HG02884 (cell line): Measurements from ENCODE around the gene GMPS.
"Not testable (repeated sequence)": the region's sequence is repeated elsewhere in the genome, so short reads cannot be mapped to it uniquely, and the experiment has no call there.

Source experiments
- ATAC-seq: cut with Tn5 transposase; IDR thresholded peaks from one replicate; pipeline ENCODE4 v1.9.1; 2021; ENCODE audit warnings: mild to moderate bottlenecking, moderate library complexity; ENCODE audit not compliant: unreplicated experiment

Gene GMPS

DNA sequence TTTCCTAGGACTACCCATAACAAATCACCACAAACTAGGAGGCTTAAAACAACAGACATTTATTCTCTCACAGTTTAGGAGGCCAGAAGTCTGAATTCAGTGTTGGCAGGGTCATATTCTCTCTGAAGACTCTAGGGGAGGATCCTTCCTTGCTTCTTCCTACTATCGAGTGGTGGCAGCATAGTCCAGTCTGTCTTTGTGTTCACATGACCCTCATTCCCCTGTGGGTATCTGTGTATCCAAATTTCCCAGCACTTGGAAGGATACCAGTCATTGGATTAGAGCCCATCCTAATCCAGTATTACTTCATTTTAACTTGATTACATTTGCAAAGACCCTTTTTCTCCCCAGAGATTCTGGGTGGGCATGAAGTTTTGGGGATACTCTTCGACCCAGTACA is 63.8 kb downstream of the GMPS start:
- no peak for ATAC-seq

DNA sequence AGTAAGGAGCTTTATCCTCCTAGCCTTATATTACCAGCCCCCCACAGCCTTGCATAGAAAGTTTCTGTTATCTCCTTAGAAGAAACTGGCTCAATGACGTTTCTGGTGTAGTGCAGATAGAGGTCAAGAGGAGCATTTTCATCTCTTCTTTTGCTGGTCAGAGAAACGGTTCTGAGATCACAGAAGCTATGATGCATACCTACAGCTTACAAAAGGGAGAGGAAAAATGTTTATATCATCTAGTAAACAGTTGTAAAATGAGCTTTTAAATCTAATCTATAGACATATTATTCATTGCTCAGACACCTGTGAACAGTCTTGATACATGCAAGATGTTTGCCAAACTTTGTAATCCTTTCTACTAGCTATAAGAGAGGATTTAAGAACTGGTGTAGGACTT is 68.0 kb downstream of the GMPS start:
- no peak for ATAC-seq

DNA sequence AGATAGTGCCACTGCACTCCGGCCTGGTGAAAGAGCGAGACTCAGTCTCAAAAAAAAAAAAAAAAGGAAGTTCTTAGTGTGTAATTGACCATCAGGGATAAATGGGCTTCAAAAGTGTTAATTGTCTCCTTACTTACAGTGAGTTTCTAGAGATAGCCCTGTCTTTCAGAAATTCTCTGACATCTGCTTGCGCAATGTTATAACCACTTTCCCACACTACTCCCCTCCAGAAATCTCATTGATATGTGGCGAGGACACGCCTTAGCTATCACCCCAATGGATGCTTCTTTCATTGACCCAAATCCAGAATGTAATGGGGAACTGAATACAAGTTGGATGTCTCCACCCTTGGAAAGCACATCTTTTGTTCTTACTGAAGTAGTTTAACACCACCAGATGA is 70.9 kb downstream of the GMPS start:
- no peak for ATAC-seq

DNA sequence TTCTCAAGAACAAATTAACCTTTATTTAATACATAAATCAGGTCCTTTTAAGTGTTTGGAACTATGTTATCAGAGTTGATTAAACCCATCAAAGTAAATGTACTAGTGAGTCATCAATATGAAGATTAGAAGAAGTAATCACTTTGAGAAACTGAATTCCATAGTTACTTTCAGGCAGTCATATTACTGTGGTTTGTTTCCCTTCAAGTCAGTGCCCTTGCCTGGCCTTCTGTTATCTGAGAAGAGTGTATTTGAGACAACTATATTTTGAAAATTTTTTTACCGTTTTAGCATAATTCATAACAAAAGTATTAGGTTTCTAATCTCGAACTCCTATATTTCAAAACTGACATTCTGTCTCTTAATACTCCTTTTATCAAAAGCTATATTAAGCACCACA is 73.6 kb downstream of the GMPS start:
- no peak for ATAC-seq

DNA sequence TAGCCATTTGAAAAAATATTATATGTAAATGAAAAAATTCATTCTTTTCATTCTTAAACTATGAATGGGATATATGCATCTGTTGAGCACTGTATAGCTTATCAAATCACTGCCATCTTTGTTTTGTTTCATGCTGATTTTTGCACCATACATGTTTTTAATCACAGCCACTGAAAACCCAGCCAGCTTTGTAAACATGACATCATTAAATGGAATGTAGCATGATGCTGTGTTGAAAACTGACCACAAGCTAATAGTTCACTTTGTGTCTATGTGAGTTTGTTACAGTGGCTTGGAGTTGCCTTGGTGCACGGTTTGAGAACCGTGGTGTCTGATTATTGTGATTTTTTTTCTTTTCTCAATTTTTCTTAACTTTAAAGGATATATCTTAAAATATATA is 75.7 kb downstream of the GMPS start:
- ATAC-seq: no peak

DNA sequence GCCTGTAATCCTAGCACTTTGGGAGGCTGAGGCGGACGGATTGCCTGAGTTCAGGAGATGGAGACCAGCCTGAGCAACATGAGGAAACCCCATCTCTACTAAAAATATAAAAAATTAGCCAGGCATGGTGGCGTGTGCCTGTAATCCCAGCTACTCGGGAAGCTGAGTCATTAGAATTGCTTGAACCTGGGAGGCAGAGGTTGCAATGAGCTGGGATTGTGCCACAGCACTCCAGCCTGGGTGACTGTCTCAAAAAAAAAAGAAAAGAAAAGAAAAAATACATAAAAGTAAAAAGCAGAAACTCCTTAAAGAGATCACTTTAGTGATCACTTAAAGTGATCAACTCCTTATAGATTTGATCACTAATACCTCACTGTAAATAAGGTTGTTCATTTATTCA is 78.0 kb downstream of the GMPS start:
- no peak for ATAC-seq

DNA sequence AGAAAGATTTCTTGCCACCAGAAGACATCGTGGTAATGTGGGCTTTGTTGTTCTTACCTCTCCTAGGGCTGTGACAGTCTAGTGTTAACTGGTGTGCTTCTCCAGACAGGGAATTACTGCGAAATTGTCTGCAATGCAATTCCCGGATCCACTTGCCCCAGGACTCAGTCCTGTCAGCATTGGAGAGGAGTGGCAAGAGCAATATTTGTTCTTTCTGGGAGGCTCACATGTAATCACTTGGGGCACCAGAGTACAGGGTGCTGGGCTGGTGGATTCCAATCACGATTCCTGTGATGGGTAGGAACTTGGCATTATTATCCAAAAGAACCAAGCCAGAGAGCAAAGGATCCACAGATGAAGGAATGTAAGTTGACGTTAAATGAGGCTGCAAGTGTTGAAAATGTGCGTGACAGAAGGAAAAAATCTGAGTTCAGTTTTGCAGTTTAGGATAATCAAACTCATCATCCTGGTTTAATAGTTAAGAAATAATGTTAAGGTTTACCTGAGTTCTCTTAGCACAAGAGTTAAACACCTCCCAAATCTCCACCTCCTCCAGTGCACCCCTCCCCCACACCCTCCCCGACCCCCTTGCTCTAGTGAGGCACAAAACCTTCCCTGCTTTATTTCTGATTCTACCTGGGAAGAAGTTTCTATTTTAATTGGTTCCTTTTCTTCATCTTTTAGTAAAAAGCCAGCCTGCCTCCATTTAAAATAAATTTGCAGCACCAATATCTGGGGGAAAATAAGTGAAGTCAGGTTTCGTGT is 79.2 kb downstream of the GMPS start:
- no peak for ATAC-seq

DNA sequence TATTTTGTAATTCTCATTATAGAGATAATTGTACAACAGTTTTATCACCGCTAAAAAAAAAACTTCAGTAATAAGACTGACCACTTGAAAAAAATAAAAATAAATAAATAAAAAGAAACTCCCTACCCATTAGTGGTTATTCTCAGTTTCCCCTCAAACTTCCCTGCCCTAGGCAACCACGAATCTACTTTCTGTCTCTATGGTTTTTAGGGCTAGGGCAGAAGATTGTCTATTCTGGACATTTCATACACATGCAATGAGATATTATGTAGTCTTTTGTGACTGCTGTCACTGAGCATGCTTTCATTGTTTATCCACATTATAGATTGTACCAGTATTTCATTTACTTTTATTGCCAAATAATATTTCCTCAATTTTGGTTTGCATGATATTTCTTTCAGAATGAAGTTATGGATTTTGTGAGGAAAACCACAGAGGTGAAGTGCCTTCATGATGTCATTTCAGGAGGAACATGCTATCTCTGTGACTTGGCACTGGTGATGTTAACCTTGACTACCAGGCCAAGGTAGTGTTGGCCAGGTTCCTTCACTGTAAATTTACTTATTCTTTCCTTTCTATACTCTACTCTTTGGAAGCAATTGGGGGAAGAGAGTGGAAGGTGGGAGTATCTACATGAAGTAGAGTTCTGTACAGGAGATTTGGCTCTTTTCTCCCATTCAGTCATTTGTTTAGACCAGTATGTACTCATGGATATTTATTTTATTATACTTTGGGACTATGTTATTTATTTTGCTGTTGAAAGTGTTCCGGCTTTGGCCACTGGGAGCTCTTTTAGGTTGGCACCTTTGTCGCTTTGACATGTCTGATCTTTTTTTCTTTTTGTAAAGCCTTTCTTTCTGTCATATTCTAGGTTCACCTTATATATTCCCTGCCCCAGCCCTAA is 86.3 kb downstream of the GMPS start:
- no peak for ATAC-seq

DNA sequence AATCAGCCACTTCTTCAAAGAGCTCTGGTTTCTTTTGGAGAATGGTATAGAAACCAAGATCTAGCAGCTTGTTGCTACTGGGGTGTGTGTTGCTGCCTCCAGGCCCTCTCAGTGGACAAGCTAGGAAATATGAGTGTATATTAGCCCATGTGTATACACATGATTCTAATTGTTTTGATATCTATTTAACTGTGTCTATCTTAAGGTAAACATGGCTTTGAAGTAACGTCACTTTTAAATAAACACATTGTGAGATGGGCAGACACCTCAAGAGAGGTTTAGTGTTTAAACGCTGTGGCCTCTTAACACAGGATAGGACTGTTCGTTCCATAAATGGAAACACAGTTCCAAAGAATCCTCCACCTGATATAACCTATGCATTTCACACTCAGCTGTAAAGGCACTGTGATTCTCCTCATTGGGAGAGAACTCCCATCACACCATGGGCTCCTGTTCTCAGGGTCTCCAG is 87.0 kb downstream of the GMPS start:
- no peak for ATAC-seq

DNA sequence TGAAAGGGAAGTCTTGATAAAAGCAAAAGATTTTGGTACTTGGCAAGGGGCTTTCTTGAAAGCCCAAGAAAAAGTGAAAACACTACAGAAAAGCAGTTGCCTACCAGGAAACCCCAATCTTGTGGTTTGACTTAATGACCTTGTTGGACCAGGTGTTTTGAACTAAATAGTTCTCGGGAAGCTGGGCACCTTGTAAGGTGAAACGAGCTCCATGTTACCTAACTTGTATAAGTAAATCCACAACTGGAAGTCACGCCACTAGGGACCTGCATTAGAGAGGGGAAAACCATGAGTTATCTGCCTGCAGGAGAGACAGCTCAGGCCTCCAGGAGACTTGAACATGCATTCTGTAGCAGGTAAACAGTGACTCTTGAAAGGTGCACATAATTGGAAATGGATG is 88.2 kb downstream of the GMPS start:
- no peak for ATAC-seq

DNA sequence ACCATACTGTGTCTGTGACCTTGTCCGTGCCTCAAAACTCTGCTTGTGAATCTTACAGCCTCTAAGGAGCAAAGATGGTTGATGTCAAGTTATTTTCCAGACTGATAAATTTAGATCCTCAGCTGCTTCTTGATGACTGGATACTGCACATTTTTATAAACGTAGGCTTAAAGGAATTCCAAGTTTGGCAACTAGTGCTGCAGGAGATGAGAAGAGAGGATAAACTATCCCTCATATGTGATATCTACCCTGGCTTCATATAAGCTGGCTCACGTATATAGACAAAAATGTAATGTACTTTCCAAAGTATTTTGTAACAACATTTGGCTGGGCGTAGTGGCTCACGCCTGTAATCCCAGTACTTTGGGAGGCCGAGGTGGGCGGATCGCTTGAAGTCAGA is 89.6 kb downstream of the GMPS start:
- ATAC-seq: no peak

DNA sequence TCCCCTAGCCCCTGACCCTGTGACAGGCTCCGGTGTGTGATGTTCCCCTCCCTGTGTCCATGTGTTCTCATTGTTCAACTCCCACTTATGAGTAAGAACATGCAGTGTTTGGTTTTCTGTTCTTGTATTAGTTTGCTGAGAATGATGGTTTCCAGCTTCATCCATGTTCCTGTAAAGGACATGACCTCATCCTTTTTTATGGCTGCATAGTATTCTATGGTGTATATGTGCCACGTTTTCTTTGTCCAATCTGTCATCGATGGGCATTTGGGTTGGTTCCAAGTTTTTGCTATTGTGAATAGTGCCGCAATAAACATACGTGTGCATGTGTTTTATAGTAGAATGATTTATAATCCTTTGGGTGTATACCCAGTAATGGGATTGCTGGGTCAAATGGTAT is 90.6 kb downstream of the GMPS start:
- ATAC-seq: not testable (repeated sequence)

DNA sequence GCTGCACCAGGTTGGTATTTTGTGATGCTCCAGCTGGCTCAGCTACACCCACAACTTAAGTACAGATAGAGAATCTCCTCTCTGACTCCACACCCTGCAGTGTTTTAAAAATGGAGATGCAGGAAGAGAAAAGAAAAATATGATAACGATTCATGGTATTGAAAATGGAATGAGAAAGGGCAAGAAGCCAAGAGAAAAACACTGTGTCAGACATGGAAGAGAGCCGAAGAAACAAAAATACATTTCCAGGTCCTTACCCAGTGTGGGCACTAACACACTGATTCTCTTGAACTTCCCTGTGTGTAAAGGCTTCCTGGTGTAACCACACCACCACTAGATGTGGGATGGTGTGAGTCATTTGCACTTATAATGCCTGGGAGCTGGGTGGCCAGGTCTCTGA is 93.1 kb downstream of the GMPS start:
- ATAC-seq: no peak

DNA sequence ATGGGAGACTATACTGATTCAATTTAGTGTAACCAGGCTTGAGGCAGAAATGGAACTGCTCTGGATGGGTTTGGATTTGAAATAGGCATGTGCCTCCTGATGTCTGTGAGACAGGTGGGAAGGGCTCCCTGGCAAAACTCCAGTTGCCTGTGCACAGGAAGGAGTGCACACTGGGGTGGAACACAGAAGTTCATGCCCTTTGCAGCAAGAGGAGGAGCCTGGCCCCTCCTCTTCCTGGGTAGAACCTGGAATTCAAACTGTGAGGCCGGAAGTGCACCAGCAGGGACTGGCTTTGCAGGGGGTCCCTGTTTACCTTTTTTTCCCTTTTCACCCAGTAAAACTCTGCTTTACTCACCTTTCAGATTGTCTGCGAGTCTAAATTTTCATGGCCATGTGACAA is 99.9 kb downstream of the GMPS start:
- ATAC-seq: no peak

DNA sequence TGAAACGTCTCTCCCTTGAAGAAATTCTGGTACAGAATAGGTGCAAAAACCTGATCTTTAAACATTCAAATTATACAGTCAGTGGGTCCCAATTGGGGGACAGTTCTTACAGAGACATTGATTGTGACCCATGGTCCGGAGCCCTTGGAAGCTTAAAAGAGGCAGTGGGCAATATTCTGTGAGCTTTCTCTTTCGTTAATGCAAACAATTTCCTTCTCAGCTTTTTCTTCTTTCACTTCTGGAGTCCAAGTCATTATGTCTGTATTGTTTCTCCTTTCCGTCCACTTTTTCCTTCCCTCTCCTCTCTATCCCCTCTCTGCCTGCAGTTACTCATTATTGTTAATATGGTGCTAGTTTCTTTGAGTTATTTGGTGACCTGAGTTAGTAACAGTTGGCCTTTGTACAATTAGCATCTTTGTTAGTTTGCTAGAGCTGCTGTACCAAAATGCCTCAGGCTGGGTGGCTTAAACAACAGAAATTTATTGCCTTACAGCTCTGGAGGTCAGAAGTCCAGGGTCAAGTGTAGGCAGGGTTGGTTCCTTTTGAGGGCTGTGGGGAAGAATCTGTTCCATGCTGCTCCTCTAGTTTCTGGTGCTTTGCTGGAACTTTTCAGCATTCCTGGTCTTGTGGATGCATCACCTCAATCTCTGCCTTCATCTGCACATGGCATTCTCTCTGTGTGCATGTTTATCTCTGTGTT is 102.6 kb downstream of the GMPS start:
- ATAC-seq: no peak

DNA sequence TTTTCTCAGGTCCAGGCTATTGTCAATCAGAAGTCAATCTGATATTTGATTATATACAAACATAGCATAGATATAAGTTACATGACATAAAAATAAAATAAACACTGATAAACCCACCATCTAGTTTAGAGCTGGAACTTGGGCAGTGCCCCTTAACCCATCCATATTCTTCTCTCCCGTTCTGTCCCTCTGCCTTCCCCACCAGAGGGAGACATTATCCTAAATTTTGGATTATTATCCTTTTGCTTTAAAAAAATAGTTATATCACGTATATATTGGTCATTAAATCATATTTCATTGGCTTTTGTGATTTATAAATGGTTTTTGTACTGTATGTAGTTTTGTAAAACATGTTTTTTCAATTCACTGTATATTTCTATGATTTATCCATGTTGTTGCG is 107.9 kb downstream of the GMPS start:
- no peak for ATAC-seq

DNA sequence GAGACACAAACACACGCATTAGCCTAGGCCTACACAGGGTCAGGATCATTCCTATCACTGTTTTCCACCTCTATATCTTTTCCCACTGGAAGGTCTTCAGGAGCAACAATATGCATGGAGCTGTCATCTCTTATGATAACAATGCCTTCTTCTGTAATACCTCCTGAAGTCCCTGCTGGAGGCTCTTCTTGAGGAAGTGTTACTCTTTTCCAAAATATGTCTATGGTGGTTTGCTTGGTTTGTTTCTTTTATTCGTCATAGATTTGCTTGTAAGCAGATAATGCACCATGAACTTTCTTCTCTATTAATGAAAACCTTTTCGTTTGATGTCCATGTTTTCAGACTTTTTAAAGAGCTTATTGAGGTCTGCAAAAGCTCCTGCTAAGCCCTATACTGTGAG is 109.3 kb downstream of the GMPS start:
- ATAC-seq: no peak

DNA sequence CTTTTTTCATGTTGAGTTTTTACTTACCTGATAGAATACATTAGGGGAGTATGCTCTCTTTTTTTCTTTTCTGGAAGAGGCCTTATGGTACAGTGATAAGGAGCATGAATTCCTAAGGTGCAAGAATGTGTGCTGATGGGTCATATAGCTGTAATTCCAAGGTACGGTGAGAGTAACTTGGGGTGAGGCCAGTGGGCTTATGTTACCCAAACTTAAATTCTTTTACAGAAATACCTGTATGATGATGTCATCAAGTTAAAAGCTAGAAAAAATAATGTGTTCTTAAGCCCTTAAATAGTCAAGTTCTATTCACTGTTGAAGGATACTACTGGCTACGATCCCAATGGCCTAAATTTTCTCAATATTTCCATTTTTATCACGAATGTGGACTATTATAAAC is 111.2 kb downstream of the GMPS start:
- no peak for ATAC-seq

DNA sequence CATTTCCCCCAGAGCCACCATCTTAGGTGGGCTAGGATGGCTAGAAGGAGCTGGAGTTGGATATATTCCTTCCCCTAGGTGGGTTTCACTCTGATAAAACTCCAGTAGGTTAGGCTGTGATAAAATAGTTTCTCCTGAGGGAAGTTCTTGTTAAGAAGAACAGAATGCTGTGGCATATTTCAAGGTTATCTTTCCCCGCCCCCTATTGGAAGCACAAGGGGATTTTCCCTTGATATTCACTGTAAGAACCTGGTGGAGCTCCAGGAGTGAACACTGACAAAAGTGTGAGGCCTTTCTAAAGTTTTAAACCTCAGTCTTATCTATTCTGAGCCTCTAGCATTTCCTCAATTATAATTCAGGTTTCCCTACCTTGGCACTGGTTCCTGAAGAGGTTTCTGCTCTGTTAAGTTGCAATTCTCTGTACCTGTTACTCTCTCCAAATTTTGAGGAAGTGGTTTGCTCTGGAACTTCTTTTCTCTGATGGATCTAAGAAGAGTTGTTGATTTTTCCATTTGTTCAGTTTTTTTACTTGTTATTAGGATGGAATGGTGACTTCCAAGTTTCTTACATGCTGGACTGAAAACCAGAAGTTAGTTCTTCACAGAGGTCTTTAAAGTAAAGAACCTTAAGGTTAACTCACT is 113.5 kb downstream of the GMPS start:
- ATAC-seq: no peak

DNA sequence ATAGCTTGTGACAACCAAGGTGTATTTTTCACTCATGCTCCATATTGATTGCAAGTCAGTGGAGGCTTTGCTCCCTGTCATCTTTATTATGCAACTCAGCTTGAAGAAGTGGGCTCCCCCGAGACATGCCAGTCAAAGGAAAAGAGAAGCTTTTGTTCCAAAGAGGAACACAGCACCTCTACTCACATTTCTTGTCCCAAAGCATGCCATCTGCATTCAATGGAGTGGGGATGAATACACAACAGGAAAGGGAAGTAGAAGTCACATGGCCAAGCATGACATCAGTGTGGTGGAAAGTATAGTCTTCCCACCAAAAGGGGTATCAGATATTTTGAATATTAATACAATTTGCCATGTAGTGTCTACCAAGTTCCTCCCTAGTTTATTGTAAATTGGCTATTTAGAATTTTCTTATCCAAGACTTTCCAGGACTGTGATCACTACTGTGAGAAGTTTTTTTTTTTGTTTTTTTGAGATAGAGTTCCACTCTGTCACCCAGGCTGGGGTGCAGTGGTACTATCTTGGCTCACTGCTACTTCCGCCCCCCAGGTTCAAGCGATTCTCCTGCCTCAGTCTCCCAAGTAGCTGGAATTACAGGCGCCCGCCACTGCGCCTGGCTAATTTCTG is 114.5 kb downstream of the GMPS start:
- no peak for ATAC-seq

DNA sequence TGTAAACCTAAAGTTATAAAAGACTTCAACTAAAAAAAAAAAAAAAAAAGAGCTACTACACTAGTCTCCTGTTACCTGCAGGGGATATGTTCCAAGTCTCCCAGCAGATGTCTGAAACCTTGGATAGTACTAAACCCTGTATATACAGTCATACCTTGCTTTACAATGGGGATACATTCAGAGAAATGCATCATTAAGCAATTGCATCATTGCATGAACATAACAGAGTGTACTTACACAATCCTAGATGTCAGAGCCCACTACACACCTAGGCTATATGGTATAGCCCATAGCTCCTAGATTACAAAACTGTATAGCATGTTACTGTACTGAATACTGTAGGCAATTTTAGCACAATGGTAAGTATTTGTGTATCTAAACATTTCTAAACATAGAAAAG is 119.1 kb downstream of the GMPS start:
- no peak for ATAC-seq
